Measurements from ENCODE around the gene DSTN. TPM values are rescaled to one million over a fixed set of nuclear protein-coding genes. Genes with fewer than 3 reads are reported as not detected.

The DSTN gene
- total and polyA plus RNA-seq, 2 experiments from 2014 or later = 162 to 459 TPM

- DNase-seq (ENCODE audit: low spot score) (no peak), ATAC-seq (no peak)
- no peak overlapping the region for H3K4me3 ChIP-seq
- no peaks in the 10 kb centered on the region for H3F3A ChIP-seq (replicated peaks; ENCODE audit: low read depth)
- no peak overlapping the region for H3K4me2 ChIP-seq
- H3K79me2 ChIP-seq (replicated peaks; ENCODE audit: insufficient read depth) = peaks cover 99% of the 10 kb centered on the region
- Mint-ChIP-seq H3K4me1 (peaks cover 45% of the 10 kb centered on the region), H3K9me3 (no peaks in the 10 kb centered on the region), H3K4me3 (no peak overlapping the region), H3K27me3 (ENCODE audit: insufficient read depth, low read depth, poor library complexity) (peaks cover 3% of the 10 kb centered on the region), H3K36me3 (ENCODE audit: low read depth) (peaks cover 9% of the 10 kb centered on the region; the same call in 2 of the 3 replicates), H3K27ac (no peak overlapping the region)
- no peak overlapping the region for H3K27ac ChIP-seq (ENCODE audit: low read depth)
- no peak for TF ChIP-seq POLR2AphosphoS5 (IDR thresholded peaks at IDR 0.05; ENCODE audit: low read depth)
- TF ChIP-seq ZNF331 (CRISPR knock-in tag; IDR thresholded peaks at IDR 0.05; ENCODE audit: low read depth) = no peak
- no peak for TF ChIP-seq ZNF462 (CRISPR knock-in tag; IDR thresholded peaks at IDR 0.05)
- TF ChIP-seq EZH2phosphoT487 (IDR thresholded peaks at IDR 0.05; ENCODE audit: unreplicated experiment) = no peak
- TF ChIP-seq EZH2 (IDR thresholded peaks at IDR 0.05; ENCODE audit: low read depth, unreplicated experiment) = no peak
- no peak for TF ChIP-seq ETS1 (IDR thresholded peaks at IDR 0.05)
- no peak for TF ChIP-seq CREB1 (CRISPR knock-in tag; IDR thresholded peaks at IDR 0.05; ENCODE audit: low read depth)
- no peak for TF ChIP-seq JUNB (IDR thresholded peaks at IDR 0.05; ENCODE audit: unreplicated experiment)
- TF ChIP-seq ZNF114 (CRISPR knock-in tag; IDR thresholded peaks at IDR 0.05) = no peak
- no peak for TF ChIP-seq STAT1 (IDR thresholded peaks at IDR 0.05; ENCODE audit: unreplicated experiment)
- TF ChIP-seq NANOG (IDR thresholded peaks at IDR 0.05; ENCODE audit: borderline replicate concordance) = no peak
- no peak for TF ChIP-seq REST (IDR thresholded peaks at IDR 0.05; ENCODE audit: unreplicated experiment)
- TF ChIP-seq CTCF (conservative IDR thresholded peaks at IDR 0.05; ENCODE audit: low read depth in 2 of 2) = no peak
- peaks cover 21% of the 10 kb centered on the region for H4K20me1 ChIP-seq (replicated peaks; ENCODE audit: insufficient read depth)
- H3K9me2 ChIP-seq (ENCODE audit: insufficient read depth) = 0 out of 2 replicates have a peak, but pooled peaks cover 5% of the 10 kb centered on the region
- peaks cover 16% of the 10 kb centered on the region; the same call in 1 of the 2 replicates for H3K4me1 ChIP-seq (ENCODE audit: insufficient read depth)
- no peak overlapping the region for H2AFZ ChIP-seq
- H3K27me3 ChIP-seq (ENCODE audit: insufficient read depth) = no peaks in the 10 kb centered on the region
- no peaks in the 10 kb centered on the region for H3K36me3 ChIP-seq (ENCODE audit: insufficient read depth)
Observed at GRCh38 chr20:17595856-17596255, 26.0 kb downstream of the DSTN start.

Data from GM23338 (cell line).